HepG2 (cell line): Measurements from ENCODE around the gene SRRM1.

Experiments used
- MAX ChIP-seq: IDR thresholded peaks from 2 replicates; pipeline ENCODE4 v1.6.1; 2012; ENCODE audit warnings: inconsistent platforms
- MTF1 ChIP-seq: sonication (generic); formaldehyde crosslinking; IDR thresholded peaks from 2 replicates; pipeline ENCODE4 v1.5.0; 2020; ENCODE audit warnings: missing genetic modification reagents
- MZF1 ChIP-seq: sonication (generic); formaldehyde crosslinking; IDR thresholded peaks from 2 replicates; pipeline ENCODE4 v1.8.1; 2023; ENCODE audit warnings: mild to moderate bottlenecking, missing genetic modification reagents, borderline replicate concordance
- SP1 ChIP-seq, 2 experiments: fragments of 450-650 bp in 1 of 2; sonication (generic) in 1 of 2; formaldehyde crosslinking in 1 of 2; IDR thresholded peaks; 2 replicates each; pipeline versions ENCODE4 v1.4.0 to v1.6.1; 2016 to 2020; ENCODE audit warnings: missing genetic modification reagents in 1 of 2
- STAG1 ChIP-seq: sonication (generic); formaldehyde crosslinking; IDR thresholded peaks from 2 replicates; pipeline ENCODE4 v1.4.0; 2020; ENCODE audit warnings: missing genetic modification reagents
- ZNF468 ChIP-seq: sonication (generic); formaldehyde crosslinking; IDR thresholded peaks from 2 replicates; pipeline ENCODE4 v1.8.0; 2022; ENCODE audit warnings: mild to moderate bottlenecking, moderate library complexity, missing genetic modification reagents

GRCh38 chr1:24683713-24684162, 40.6 kb downstream of the SRRM1 start:
- TF ChIP-seq STAG1 (CRISPR knock-in tag) (no peak), MAX (no peak), MTF1 (CRISPR knock-in tag) (no peak), MZF1 (CRISPR knock-in tag) (no peak), ZNF468 (CRISPR knock-in tag) (no peak), SP1 (IDR thresholded peaks at IDR 0.05) (no peak), SP1 (CRISPR knock-in tag; IDR thresholded peaks at IDR 0.05) (no peak)
